H1 (cell line): ENCODE data around the gene TMIGD2. TPM values are rescaled to one million over a fixed set of nuclear protein-coding genes. Genes with fewer than 3 reads are reported as not detected.
A peak's percentile ranks its signal among the peaks of the same experiment; 100 is the strongest.

ENCODE experiments used
- BCL11A ChIP-seq, 2 experiments: IDR thresholded peaks; one replicate each; pipeline ENCODE4 v1.6.1; 2011; ENCODE audit warnings: low read depth in 2 of 2, low read length in 2 of 2, mild to moderate bottlenecking in 2 of 2
- EZH2 ChIP-seq: fragments of 200-600 bp; sonication (generic); IDR thresholded peaks from 2 replicates; pipeline ENCODE4 v1.7.1; 2012; ENCODE audit warnings: low read depth, mild to moderate bottlenecking, moderate library complexity, low read length, inconsistent platforms; ENCODE audit not compliant: severe bottlenecking
- HDAC2 ChIP-seq, 2 experiments: fragments of 300-600 bp in 1 of 2; sonication (generic) in 1 of 2; IDR thresholded peaks; 2 replicates each; pipeline ENCODE4 v1.6.1; 2011 to 2012; ENCODE audit warnings: low read depth in 2 of 2, low read length in 2 of 2, mild to moderate bottlenecking in 2 of 2, moderate library complexity in 2 of 2, borderline replicate concordance in 1 of 2, inconsistent platforms in 1 of 2
- KDM4A ChIP-seq: IDR thresholded peaks from one replicate; pipeline ENCODE4 v1.7.1; 2012; ENCODE audit warnings: low read depth, mild to moderate bottlenecking, moderate library complexity, low read length, inconsistent platforms; ENCODE audit not compliant: severe bottlenecking
- TEAD4 ChIP-seq: IDR thresholded peaks from 2 replicates; pipeline ENCODE4 v1.6.1; 2012; ENCODE audit warnings: low read depth, low read length, inconsistent platforms, mixed read lengths
- polyA plus RNA-seq, 7 experiments: library from polyadenylated mRNA; depleted of rRNA in 3 of 7; stranded (reverse) in 5 of 7; unstranded in 2 of 7; fragments of >200 nt in 5 of 7; fragments of 200-250 nt in 2 of 7; gene quantifications; 1 replicate in 5 of 7; 2 replicates in 1 of 7; 4 replicates in 1 of 7; pipeline versions ENCODE4 v1.2.1 to v1.2.3, GENCODE V29; 2011 to 2013; ENCODE audit warnings: missing spikeins in 2 of 7, mixed read lengths in 2 of 7
- total RNA-seq: library from RNA; stranded (reverse); fragmentation: NEBNext Ultra II Directional; extraction: Animal tissue kit (Norgen Biotek cat#: 25700); gene quantifications from 2 replicates; pipeline ENCODE4 v1.2.1, GENCODE V29; 2021
- TF ChIP-seq, protein P1 (sequence below): IDR thresholded peaks from 2 replicates; pipeline ENCODE4 v1.6.1; 2012; ENCODE audit warnings: low read length, inconsistent platforms
- TF ChIP-seq, protein P2 (sequence below): IDR thresholded peaks from 2 replicates; pipeline ENCODE4 v1.6.1; 2012; ENCODE audit warnings: inconsistent platforms

Gene TMIGD2
- total and polyA plus RNA-seq, 2 of the 8 experiments (the other 6 are each of a cell fraction or from before 2014, with no cell fraction given): 0.39 to 0.41 TPM

DNA sequence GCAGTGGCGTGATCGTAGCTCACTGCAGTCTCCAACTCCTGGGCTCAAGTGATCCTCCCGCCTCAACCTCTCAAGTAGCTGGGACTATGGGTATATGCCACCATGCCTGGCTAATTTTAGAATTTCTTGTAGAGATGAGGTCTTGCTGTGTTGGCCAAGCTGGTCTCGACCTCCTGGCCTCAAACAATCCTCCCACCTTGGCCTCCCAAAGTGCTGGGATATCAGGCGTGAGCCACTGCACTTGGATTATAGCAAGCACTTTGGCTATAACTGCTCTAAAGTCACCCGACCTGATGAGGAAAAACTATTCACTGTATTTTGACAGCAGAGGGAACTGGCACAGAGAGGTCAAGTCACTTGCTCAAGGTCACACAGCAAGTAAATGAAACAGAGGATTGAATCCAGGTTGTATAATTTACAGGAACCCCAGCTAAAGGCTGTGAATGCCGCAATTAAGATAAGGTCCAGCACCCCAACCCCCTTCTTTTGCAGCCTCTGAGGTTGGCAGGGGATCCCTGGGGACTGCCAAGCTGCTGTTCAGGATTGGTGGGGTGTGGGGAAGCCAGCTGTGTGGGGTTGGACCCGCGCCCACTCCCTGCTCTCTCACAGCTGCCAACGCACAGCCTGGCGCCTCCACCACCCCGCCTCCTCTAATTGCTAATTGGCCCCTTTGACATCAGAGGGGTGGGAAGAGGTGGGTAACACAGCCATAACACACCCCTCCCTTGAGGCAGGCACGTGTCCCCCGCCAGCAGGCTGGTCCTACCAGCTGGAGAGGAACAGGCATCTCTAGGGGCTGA is 6.0 kb downstream of the TMIGD2 start (continued):
- TF ChIP-seq, protein P1, sequence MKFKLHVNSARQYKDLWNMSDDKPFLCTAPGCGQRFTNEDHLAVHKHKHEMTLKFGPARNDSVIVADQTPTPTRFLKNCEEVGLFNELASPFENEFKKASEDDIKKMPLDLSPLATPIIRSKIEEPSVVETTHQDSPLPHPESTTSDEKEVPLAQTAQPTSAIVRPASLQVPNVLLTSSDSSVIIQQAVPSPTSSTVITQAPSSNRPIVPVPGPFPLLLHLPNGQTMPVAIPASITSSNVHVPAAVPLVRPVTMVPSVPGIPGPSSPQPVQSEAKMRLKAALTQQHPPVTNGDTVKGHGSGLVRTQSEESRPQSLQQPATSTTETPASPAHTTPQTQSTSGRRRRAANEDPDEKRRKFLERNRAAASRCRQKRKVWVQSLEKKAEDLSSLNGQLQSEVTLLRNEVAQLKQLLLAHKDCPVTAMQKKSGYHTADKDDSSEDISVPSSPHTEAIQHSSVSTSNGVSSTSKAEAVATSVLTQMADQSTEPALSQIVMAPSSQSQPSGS: no peak
- TF ChIP-seq, protein P2, sequence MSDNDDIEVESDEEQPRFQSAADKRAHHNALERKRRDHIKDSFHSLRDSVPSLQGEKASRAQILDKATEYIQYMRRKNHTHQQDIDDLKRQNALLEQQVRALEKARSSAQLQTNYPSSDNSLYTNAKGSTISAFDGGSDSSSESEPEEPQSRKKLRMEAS: peak; percentile 65
- TF ChIP-seq KDM4A (no peak), EZH2 (no peak), TEAD4 (no peak), HDAC2 (IDR thresholded peaks at IDR 0.05; ENCODE audit: borderline replicate concordance in 1 of 2, low read depth in 2 of 2, low read length in 2 of 2) (no peak), BCL11A (IDR thresholded peaks at IDR 0.05; ENCODE audit: low read depth in 2 of 2, low read length in 2 of 2) (no peak)
- TF ChIP-seq, all 59 proteins: peak for 3
